Adipose tissue (tissue), 3 donors: ENCODE results near the gene SCARF1. TPM values are rescaled to one million over a fixed set of nuclear protein-coding genes. Genes with fewer than 3 reads are reported as not detected.

Source experiments
- H3K27ac ChIP-seq: one replicate; pipeline ENCODE4 v1.5.1; 2013; ENCODE audit warnings: low read depth, low read length
- WGBS, 3 donors: extraction: QIAGEN DNeasy Blood & Tissue Kit; methylation state at CpG; one replicate each; pipeline ENCODE4 v1.1.7; 2013; 5-methylcytosine and 5-hydroxymethylcytosine counted together
- polyA plus RNA-seq, 3 donors: library from polyadenylated mRNA; stranded (reverse); fragments of 200-250 nt; gene quantifications; one replicate each; pipeline ENCODE4 v1.2.3, GENCODE V29; 2013
- donor health status: healthy with polysubstance abuse.
- donor health status: Bipolar disorder and iron deficiency.
- donor health status: healthy.

The SCARF1 gene
- polyA plus RNA-seq, 3 donors = 3.8 to 22.6 (median 19.8) TPM

DNA sequence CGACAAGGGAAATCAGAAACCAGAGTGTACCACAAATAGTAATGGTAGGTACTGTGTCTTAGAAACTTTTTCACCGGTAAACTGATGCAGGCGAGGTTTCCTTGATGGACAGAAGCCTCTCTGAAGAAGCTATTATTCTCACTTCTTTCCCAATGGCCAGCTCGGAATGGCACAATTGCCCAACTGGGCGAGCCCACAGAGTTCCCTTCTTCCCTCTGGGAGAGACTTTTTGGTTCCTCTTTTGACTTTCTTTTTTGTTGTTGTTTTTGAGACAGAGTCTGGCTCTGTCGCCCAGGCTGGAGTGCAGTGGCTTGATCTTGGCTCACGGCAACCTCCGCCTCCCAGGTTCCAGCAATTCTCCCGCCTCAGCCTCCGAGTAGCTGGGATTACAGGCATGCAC is 33.8 kb downstream of the SCARF1 start:
- 53 to 88% (median 55%) methylated on average over 10 of the region's 10 CpGs for WGBS, 3 donors
- H3K27ac ChIP-seq = no peak overlapping the region

- 93 to 96% (median 96%) methylated on average over 7 of the region's 7 CpGs for WGBS, 3 donors
- H3K27ac ChIP-seq = no peak overlapping the region
Measured at GRCh38 chr17:1608676-1609075, 36.9 kb downstream of the SCARF1 start.

GRCh38 chr17:1607971-1608320 is 37.6 kb downstream of the SCARF1 start:
- H3K27ac ChIP-seq = no peak overlapping the region

GRCh38 chr17:1606352-1606985 is 39.1 kb downstream of the SCARF1 start:
- WGBS, 3 donors = 81 to 87% (median 85%) methylated on average over 26 of the region's 26 CpGs
- H3K27ac ChIP-seq = no peak overlapping the region

More at GRCh38 chr17:1607971-1608320, 37.6 kb downstream of the SCARF1 start:
- WGBS, 3 donors = 85 to 95% (median 86%) methylated on average over 5 of the region's 5 CpGs

- no peak overlapping the region for H3K27ac ChIP-seq
- WGBS, 3 donors = 84 to 90% (median 85%) methylated on average over 16 to 19 of the region's 19 CpGs
Measured at GRCh38 chr17:1605681-1606351, 39.7 kb downstream of the SCARF1 start.

GRCh38 chr17:1604831-1605528 is 40.6 kb downstream of the SCARF1 start:
- H3K27ac ChIP-seq = no peak overlapping the region
- 50 to 75% (median 52%) methylated on average over 34 to 35 of the region's 35 CpGs for WGBS, 3 donors

DNA sequence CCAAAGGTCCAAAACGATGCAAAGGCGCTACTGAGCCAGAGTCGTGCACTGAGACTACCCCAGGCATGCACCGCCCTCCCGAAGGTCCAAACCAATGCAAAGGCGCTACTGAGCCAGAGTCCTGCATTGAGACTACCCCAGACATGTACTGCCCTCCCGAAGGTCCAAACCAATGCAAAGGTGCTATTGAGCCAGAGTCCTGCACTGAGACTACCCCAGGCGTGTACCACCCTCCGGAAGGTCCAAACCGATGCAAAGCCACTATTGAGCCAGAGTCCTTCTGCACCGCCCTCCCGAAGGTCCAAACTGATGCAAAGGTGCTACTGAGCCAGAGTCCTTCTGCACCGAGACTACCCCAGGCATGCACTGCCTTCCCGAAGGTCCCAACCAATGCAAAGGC is 44.0 kb downstream of the SCARF1 start:
- 97 to 99% (median 98%) methylated on average over 14 of the region's 14 CpGs for WGBS, 3 donors
- no peak overlapping the region for H3K27ac ChIP-seq

- H3K27ac ChIP-seq = no peak overlapping the region
- 90 to 94% (median 91%) methylated on average over 8 of the region's 8 CpGs for WGBS, 3 donors
Measured at GRCh38 chr17:1598399-1599095, 47.0 kb downstream of the SCARF1 start.

DNA sequence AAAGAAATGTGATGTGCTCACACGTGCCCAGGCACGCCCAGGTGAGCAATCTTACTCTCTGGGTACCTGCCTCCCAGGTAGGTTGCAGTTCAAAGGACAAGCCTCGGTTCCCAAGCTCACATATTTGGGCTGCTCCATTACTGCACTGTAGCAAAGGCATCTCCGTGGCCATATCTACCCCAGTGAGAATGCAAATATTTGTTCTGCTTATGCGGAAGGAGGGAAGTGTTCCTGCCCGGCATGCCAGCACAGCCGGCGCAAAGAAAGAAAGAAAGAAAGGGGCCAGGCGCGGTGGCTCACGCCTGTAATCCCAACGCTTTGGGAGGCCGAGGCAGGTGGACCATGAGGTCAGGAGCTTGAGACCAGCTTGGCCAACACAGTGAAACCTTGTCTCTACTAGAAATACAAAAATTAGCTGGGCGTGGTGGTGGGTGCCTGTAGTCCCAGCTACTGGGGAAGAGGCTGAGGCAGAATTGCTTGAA is 47.6 kb downstream of the SCARF1 start:
- H3K27ac ChIP-seq = no peak overlapping the region
- WGBS, 3 donors = 26 to 93% (median 93%) methylated on average over 14 of the region's 14 CpGs

DNA sequence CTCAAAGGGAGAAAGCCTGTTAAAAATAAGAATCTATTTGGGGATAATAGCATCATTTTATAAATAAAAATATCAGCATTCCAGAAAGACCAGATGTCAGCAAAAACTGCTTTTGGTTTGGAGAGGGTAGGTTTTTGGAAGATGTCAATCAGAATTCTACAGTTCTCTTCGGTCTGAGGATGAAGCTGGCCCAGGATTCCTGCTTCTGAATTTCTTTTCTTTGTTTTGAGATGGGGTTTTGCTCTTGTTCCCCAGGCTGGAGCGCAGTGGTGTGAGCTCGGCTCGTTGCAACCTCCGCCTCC is 52.0 kb downstream of the SCARF1 start:
- 89 to 94% (median 92%) methylated on average over 5 of the region's 5 CpGs for WGBS, 3 donors
- H3K27ac ChIP-seq = no peak overlapping the region

DNA sequence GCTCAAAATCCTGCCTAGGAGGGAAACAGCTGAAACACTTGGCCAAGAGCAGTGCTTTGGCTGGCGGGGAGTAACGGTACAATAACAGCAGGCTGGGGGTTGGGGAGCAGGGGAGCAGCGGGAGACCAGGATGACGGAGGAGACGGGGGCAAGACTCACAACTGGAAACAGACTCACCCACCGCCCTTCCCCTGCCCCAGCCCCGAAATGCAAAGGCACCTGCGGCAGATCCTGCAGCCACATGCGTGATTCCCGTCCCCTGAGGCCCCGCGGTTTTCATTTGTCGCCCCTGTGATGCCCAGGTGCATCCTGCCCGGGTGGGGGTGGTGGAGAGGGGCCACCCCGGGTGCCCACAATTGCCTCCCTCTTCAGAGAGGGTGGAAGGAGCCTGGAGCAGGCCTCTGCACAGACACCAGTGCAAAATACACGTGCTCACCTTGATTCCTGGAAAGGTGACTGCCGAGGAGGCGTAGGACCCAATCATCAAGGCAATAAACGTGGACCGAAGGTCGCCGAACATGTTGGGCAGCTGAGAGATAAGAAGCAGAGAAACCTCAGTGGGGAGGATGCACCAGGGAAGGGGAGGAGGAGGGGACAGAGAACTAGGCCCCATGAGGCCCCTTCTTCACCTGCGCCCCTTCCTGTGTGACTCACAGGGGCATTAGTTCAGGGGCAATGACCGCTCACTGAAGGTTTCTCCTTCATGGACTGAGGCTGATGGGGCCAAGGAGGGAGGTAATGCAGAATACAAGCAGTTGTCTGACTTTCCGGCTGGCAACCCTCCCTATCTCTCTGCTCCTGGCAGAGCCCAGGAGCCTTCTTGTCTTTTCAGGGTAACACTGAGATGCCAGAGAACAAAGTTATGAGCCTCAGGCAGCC is 52.5 kb downstream of the SCARF1 start:
- 50 to 71% (median 55%) methylated on average over 25 of the region's 25 CpGs for WGBS, 3 donors
- H3K27ac ChIP-seq = no peak overlapping the region

DNA sequence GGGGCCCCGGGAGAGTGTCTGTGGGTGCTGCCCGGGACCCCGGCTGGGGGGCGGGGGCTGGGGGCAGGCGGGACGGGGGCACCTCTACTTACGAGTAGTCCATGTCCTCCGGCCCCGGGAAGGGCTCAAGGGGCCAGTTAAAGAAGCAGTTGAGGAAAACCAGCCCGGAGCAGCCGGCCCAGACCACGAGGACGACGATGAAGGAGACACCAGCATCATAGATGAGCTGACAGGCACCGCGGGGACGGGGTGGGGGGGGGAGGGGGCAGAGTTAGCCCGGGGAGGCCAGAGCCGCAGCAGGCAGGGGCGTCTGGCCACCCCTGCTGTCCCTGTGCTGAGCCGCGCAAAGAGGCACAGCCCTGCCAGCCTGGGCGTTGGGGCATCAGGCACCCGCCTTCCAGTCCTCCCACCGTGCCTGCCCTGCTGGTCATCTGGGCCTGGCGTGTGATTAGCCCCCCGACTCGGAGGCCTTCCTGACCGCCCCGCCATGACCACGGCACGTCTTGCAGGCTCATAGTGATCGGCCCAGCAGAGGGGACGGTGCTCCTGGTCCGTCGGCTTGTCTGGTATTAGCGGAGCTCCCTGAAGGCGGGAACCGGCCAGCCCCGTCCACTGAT is 54.0 kb downstream of the SCARF1 start:
- H3K27ac ChIP-seq = no peak overlapping the region
- WGBS, 3 donors = 90 to 94% (median 93%) methylated on average over 35 to 40 of the region's 40 CpGs

GRCh38 chr17:1590747-1591473 is 54.6 kb downstream of the SCARF1 start:
- 84 to 93% (median 89%) methylated on average over 34 to 38 of the region's 38 CpGs for WGBS, 3 donors

GRCh38 chr17:1590029-1590746 is 55.3 kb downstream of the SCARF1 start:
- WGBS, 3 donors = 45 to 69% (median 47%) methylated on average over 19 of the region's 19 CpGs
- no peak overlapping the region for H3K27ac ChIP-seq

More at GRCh38 chr17:1590747-1591473, 54.6 kb downstream of the SCARF1 start:
- H3K27ac ChIP-seq = no peak overlapping the region

- WGBS, 3 donors = 77 to 93% (median 78%) methylated on average over 33 of the region's 33 CpGs
Measured at GRCh38 chr17:1588821-1589585, 56.5 kb downstream of the SCARF1 start.

DNA sequence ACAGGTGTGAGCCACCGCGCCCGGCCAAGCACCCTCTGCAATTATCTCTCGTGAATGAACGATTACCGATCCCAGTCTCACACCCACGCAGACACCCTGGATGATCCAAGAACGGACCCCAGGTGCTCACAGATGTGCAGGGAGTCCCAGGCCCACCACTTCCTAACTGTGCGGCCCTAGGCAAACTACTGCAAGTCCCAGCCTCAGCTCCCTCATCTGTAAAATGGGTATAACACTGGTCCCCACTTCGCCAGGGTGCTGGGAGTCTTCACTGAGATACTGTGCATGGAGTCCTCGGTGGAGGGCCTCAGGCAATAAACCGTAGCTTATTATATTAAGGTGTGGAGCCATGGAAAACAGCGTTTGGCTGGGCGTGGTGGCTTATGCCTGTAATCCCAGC is 61.4 kb downstream of the SCARF1 start:
- H3K27ac ChIP-seq = no peak overlapping the region
- 91 to 97% (median 96%) methylated on average over 14 of the region's 14 CpGs for WGBS, 3 donors

More at GRCh38 chr17:1588821-1589585, 56.5 kb downstream of the SCARF1 start:
- no peak overlapping the region for H3K27ac ChIP-seq
